NCI-H2081 treated with DMSO at 0.1 percent for 48 hours (cell line): Measurements from ENCODE around the gene VWA2.

Source experiments
- DNase-seq: peaks from one replicate; lab custom pipeline; 2025; lab: John Stamatoyannopoulos, UW

Gene VWA2, protein sequence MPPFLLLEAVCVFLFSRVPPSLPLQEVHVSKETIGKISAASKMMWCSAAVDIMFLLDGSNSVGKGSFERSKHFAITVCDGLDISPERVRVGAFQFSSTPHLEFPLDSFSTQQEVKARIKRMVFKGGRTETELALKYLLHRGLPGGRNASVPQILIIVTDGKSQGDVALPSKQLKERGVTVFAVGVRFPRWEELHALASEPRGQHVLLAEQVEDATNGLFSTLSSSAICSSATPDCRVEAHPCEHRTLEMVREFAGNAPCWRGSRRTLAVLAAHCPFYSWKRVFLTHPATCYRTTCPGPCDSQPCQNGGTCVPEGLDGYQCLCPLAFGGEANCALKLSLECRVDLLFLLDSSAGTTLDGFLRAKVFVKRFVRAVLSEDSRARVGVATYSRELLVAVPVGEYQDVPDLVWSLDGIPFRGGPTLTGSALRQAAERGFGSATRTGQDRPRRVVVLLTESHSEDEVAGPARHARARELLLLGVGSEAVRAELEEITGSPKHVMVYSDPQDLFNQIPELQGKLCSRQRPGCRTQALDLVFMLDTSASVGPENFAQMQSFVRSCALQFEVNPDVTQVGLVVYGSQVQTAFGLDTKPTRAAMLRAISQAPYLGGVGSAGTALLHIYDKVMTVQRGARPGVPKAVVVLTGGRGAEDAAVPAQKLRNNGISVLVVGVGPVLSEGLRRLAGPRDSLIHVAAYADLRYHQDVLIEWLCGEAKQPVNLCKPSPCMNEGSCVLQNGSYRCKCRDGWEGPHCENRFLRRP

GRCh38 chr10:114239117-114239993, at the start of gene VWA2:
VWA2 (plus strand) TSS chr10:114239254; CDS start chr10:114248714, 9,460 bp downstream.
- peak; percentile 31 for DNase-seq

DNA sequence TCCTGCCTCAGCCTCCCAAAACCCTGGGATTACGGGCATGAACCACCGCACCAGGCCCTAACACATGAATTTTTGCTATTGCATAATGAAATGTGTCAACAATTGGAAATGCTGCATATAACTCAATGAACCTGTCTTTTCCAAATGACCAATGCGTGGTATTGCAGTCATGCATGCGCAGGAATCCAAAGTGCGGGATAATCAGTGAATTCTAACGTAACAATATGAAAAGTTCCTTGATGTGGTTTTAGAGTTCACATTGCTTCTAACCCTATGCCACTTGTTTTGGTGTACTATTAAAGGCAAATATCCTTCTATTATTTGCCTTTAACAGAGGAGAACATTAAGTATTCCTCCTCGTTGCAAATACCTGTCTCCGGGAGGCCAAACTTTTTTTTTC, 49.4 kb upstream of the VWA2 start:
- no peak for DNase-seq

DNA sequence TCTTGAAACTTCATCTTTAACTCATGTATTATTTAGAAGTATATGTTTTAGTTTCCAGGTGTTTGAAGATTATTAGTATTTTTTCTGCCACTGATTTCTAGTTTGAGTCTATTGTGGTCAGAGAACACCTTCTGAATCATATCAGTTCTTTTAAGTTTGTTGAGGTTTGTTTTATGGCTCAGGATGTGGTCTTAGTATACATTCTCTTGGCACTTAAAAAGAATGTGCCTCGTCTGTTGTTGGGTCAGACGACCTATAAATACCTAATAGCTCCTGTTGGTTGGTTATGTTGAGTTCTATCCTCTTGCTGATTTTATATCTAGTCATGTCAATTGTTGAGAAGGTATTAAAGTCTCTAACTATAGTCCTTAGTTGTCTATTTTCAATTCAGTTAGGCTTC, 44.0 kb upstream of the VWA2 start:
- no peak for DNase-seq

- no peak for DNase-seq
Measured at GRCh38 chr10:114199239-114199638, 39.8 kb upstream of the VWA2 start.

DNA sequence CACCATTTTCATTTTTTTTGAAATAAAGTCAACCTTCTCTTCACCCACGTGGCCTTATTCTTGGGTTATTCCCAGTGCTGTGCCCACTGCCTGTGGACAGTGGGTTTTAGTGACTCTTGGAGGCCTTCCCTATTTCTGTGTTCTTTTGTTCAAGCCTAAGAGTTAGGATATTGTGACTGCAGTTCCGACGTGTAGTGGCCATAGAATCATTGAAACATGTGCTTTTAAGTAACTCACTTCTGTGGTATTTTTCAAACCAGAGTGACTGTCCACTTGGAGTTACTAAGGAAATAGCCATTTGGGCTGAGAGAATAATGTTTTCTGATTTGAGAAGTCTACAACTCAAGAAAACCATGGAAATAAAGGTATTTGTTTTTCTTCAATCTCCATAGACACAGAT, 36.2 kb upstream of the VWA2 start:
- DNase-seq = no peak

DNA sequence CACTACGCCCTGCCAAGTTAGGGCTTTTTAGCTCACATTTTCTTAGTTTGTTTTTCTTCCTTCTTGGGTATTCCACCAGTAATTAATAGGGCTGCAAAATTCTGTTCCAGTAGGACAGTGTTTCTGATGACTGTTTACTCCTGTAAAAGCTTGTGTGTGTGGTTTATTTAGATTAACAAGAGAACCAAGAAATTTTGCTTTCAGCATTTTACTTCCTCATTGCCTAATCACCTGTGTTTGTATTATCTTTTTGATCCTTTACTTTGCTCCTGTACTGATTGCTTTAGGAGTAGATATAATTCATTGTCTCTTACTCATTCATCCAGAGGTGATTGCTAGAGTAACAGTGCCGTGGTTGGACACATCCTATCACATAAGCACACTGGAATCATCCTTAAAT, 32.2 kb upstream of the VWA2 start:
- DNase-seq = no peak

- DNase-seq = no peak
Measured at GRCh38 chr10:114207349-114207748, 31.7 kb upstream of the VWA2 start.

GRCh38 chr10:114208351-114208750, 30.7 kb upstream of the VWA2 start:
- DNase-seq = no peak

- no peak for DNase-seq
Measured at GRCh38 chr10:114212153-114212552, 26.9 kb upstream of the VWA2 start.

- no peak for DNase-seq
Measured at GRCh38 chr10:114215033-114215432, 24.0 kb upstream of the VWA2 start.

GRCh38 chr10:114220281-114220680, 18.8 kb upstream of the VWA2 start:
- no peak for DNase-seq

DNA sequence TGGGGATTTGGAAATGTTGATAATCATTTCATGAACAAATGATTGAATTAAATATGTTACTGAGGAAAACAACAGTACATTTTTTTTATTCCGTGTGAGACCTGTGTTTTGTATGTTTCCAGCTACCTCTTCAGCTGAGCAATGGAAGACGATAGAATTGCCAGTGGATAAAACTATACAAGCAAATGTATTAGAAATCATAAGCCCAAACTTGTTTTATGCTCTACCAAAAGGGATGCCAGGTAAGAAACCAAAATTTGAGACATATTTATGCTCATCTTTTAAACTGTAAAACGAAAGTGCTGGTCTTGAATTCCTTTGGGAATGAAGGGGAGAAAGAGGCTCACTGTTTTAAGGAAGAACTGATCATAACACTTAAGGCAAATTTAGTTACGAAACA, 17.8 kb upstream of the VWA2 start:
- DNase-seq = no peak

DNA sequence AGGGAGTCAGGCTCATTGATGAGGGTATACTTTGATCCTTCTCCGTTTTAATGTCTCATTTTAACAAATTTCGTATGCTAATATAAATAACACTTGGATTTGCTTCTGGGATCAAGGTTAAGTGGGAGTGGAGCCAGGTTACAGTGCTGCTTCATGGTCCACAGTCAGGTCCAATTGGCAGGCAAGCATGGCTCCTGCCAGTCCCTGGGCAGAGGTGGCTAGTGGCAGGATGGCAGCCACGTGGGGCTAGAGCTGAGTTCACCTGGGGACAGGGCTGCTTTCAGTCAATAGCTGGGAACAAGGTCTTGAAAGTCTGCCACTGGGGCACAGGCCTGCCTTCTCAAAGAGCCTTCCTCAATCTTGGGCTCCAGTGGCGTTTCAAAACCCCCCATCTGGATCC, 16.0 kb upstream of the VWA2 start:
- DNase-seq = no peak

- DNase-seq = no peak
Measured at GRCh38 chr10:114228156-114228555, 10.9 kb upstream of the VWA2 start.

DNA sequence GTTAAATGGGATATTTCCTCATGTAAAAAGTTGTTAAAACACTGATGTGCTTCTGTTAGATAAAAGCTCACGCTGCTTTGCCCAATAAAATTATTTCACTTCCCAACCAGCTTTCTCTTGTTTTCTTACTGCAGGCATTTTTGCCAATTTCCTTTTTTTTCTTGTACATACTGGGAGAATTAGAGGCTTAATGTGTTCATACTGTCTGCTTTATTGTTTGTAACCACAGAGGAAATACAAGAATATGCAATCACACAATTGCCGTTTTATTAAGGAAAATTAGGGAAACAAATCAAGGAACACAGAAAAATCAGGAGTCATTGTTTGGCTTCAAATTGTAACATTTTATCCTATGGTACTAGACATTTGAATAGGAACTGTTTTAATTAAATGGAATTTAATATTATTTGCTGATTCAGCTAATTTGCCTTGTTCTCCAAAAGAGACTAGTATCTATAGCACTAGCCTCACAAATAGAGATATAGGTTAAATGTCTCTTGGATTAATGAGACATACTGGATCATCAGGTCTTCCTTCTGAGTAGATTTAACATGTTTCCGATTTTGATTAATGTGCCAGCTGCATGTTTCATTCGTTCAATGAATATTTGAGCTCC, 6.4 kb upstream of the VWA2 start:
- DNase-seq = no peak

DNA sequence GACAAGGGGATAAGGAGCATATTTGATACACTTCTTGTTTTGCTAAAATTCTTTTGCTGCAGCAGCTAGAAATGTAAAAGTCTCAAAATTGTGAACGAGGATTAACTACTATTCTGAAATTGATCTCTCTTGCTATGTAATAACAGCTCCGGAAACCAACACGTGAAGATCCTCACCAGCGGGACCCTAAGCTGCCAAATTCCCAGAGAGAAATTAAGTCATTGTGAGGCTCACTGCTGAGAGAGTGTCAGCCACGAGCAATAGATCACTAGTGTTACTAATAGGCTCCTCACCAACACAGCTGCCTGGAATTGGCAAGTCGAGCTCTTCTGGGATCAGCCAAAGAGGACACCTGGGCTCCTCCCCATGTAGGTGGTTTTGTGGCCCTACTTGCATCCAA, 5.6 kb upstream of the VWA2 start:
- no peak for DNase-seq

DNA sequence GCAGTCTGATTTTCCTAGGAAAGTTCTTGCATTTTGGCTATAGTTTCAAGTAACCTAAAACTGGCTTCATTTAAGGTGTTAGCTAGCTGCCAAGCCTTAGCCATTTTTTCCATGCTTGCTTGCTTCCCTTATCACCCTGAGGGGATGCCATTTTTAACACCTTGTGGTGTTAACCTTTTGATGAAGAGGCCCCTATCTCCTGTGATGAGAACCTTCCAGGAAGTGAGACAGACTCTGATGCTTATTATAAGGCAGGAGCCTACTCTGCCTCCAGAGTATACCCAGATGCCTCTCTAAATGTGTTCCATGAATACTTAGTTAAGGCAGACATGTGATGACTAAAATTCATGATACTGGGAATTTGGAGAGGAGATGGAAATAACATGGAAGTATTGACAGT, 4.9 kb upstream of the VWA2 start:
- no peak for DNase-seq

DNA sequence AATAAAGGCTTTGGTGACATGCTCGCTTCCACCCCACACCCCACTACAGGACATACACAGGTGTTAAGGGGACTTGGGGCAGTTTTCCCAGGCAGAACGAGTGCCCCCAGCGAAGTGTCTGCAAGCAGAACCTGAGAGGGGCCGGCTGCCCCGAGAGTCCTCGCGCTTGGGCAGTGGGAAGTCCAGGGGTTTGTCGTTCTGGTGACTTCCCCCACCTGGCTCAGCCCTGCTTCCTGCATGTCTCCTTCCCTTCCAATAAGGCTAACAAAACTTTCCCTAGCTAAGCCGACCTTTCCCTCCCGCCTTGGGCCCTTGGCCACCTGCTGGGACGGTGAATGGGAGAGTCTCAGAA, 916 bp downstream of the VWA2 start:
- no peak for DNase-seq

- DNase-seq = no peak
Measured at GRCh38 chr10:114242235-114242634, 3.2 kb downstream of the VWA2 start.

DNA sequence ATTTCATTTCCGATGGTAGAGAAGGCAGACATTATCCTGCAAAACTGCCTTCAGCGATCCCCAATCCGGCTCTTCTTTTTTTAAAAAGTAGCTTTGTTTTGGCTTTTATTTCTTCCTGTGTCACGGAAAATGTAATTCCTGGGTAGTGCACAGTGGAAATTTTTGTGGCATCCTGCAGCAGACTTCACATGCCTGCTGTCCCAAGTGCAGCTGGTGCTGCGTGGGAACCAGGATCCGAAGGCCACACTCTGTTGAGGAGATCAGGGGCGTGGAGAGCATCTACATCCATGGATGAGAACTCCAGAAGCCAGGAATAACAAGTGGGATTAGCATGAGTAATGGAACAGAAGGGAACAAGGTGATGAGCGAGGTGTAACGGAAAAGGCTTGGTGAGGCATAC, 4.6 kb downstream of the VWA2 start:
- DNase-seq = no peak

- DNase-seq = no peak
Measured at GRCh38 chr10:114244126-114244525, 5.1 kb downstream of the VWA2 start.

DNA sequence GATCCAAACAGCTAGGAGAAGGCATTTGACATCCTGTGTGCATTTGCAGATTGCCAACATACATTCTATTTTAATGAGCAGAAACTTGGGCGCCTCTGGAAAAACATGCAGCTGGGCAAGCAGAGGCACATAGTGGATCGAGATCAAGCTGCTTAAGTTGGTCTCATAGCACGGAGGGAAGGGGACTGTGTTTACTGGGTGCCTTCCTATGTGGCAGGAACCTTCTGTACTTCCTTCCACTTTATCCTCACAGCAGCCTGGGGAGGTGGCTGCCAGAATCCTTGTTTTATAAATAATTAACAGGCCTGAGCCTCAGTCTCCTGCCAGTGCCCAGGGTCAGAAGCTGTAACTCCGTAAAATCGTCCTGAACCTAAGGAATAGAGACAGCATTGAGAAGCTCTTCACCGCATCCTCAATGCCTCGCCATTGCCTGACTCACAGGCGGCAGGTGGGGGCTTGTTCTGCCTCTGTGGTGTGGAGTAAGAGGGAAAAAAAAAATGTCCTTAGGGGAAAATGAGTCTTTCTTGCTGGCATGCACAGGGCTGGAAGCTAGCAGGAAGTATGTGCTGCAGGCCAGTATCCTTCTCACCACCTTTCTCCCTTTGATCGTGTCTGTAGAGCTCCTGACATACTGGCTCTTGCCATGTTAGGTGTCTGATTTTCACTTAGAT, 6.2 kb downstream of the VWA2 start:
- DNase-seq = no peak
